CD4-positive, alpha-beta T cell treated with Interleukin-15 for 1 hour (primary cell): ENCODE results near the gene NFYC.

Experiments used
- DNase-seq: peaks from one replicate; pipeline ENCODE4 v3.0.0-alpha.2; 2020

NFYC gene

GRCh38 chr1:40762144-40762923 is 70.8 kb downstream of the NFYC start:
- no peak for DNase-seq

GRCh38 chr1:40763742-40764532 is 72.4 kb downstream of the NFYC start:
- DNase-seq: no peak

GRCh38 chr1:40764981-40765380 is 73.5 kb downstream of the NFYC start:
- no peak for DNase-seq

GRCh38 chr1:40766017-40766416 is 74.5 kb downstream of the NFYC start:
- DNase-seq: no peak

GRCh38 chr1:40766560-40766959 is 75.1 kb downstream of the NFYC start:
- DNase-seq: no peak

GRCh38 chr1:40768146-40768990 is 76.9 kb downstream of the NFYC start:
- DNase-seq: no peak

- no peak for DNase-seq
These were observed 78.3 kb downstream of the NFYC start for GRCh38 chr1:40769815-40770214.

GRCh38 chr1:40770296-40771070 is 79.0 kb downstream of the NFYC start:
- no peak for DNase-seq

GRCh38 chr1:40772146-40772955 is 80.8 kb downstream of the NFYC start:
- no peak for DNase-seq

GRCh38 chr1:40773748-40774265 is 82.3 kb downstream of the NFYC start:
- DNase-seq: no peak

GRCh38 chr1:40774266-40774998 is 82.9 kb downstream of the NFYC start:
- DNase-seq: peak; percentile 46

- no peak for DNase-seq
These were observed 85.0 kb downstream of the NFYC start for GRCh38 chr1:40776236-40777072.

GRCh38 chr1:40777224-40777970 is 85.9 kb downstream of the NFYC start:
- no peak for DNase-seq

- DNase-seq: no peak
These were observed 89.4 kb downstream of the NFYC start for GRCh38 chr1:40780678-40781607.

- no peak for DNase-seq
These were observed 90.1 kb downstream of the NFYC start for GRCh38 chr1:40781608-40781971.

GRCh38 chr1:40782371-40782956 is 91.0 kb downstream of the NFYC start:
- no peak for DNase-seq
